Measurements from ENCODE around the gene FAM174C.
"Not testable (repeated sequence)": the region's sequence is repeated elsewhere in the genome, so short reads cannot be mapped to it uniquely, and the experiment has no call there.

The FAM174C gene

DNA sequence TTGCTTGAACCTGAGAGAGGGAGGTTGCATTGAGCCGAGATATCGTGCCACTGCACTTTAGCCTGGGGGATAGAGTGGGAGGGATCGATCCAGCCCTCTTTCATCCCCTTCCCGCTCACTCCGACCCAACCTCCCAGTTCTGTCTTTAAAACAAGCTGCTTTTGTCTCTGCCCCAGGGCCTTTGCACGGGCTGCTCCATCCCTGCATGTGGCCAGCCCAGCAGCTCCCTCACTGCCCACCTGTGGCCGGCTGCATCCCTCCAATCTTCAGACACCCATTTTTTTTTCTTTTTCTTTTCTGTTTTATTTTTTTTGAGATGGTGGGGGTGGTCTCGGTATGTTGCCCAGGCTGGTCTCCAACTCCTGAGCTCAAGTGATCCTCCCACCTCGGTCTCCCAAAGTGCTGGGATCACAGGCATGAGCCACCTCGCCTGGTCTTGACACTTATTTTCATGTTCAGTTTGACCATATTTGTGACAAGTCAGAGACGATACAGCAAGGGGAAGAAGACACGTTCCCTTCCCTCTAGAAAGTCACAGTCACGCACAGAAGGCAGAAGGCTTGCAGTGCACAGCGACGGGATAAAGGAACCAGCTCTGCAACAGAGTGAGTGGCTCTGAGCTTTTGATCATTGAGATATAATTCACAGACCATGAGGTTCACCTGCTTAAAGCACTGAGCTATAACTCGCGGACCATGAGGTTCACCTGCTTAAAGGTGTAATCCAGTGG lies 42.1 kb downstream of the FAM174C start:
- no peaks in the 10 kb centered on the region for H3K36me3 ChIP-seq (ENCODE audit: control insufficient read depth, insufficient read depth, low read length, severe bottlenecking)
- H3K9me3 ChIP-seq (ENCODE audit: control insufficient read depth, low read length): no peaks in the 10 kb centered on the region
- no peaks in the 10 kb centered on the region for H3K4me1 ChIP-seq (ENCODE audit: control insufficient read depth, insufficient read depth, low read length)
- H3K27me3 ChIP-seq (replicated peaks; ENCODE audit: control insufficient read depth, insufficient read depth, low read length): peaks cover 44% of the 10 kb centered on the region
- no peak overlapping the region for H3K9ac ChIP-seq (ENCODE audit: low read length)
- no peak for DNase-seq (ENCODE audit: low read depth)
- H3K4me3 ChIP-seq (ENCODE audit: low read length): no peak overlapping the region

DNA sequence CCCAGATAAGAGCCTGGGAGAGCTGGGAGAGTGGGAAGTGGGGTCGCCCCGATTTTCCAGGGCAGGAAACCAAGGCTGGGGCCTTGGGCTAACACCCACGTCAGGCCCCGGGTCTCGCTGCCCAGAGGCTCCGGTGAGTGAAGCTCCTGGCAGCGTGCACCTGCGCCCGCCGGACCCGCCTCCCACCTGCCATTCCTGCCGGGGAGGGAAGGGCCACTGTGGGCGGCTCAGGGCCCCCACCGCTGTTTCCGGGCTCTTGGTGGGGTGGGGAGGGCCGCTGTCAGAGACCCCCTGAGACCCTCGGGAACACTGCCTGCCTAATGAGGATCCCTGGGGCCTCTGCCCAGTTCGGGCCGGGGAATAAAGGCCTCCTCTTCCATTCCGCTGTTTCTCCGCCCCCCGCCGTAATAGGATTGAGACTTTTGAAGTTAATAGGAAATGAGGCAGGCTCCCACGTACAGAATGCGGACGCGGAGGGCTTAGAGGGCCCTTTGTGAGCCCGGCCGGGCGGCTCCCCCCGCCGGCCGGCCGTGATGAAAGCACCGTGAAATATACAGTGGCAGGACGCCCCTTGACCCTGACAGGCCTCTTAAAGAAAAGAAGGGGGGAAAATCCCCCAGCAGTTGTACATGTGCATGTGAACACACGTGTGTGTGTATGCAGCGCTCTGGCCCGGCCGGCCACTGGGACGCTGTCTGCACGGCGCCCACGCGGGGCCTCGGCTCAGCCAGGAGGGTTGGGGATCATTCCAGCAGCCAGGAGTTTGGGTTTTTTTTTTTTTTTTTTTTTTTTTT lies 43.5 kb downstream of the FAM174C start:
- Histone ChIP-seq H3K4me1 (ENCODE audit: control insufficient read depth, insufficient read depth, low read length) (no peaks in the 10 kb centered on the region), H3K4me3 (ENCODE audit: low read length) (no peak overlapping the region), H3K36me3 (ENCODE audit: control insufficient read depth, insufficient read depth, low read length, severe bottlenecking) (no peaks in the 10 kb centered on the region), H3K27me3 (replicated peaks; ENCODE audit: control insufficient read depth, insufficient read depth, low read length) (peaks cover 41% of the 10 kb centered on the region), H3K9me3 (ENCODE audit: control insufficient read depth, low read length) (no peaks in the 10 kb centered on the region), H3K9ac (ENCODE audit: low read length) (no peak overlapping the region)
- no peak for DNase-seq (ENCODE audit: low read depth)

DNA sequence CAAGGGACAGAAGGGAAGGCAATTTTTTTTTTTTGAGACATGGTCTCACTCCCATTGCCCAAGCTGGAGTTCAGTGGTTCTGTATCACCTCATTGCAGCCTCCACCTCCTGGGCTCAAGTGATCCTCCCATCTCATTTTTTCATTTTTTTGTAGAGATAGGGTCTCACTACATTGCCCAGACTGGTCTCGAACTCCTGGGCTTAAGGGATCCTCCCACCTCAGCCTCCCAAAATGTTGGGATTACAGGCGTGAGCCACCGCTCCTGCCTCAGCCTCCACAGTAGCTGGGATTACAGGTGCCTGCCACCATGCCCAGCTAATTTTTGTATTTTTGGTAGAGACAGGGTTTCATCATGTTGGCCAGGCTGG lies 44.9 kb downstream of the FAM174C start:
- not testable (repeated sequence) for H3K9ac ChIP-seq (ENCODE audit: low read length); H3K36me3 ChIP-seq (ENCODE audit: control insufficient read depth, insufficient read depth, low read length, severe bottlenecking); DNase-seq (ENCODE audit: low read depth); H3K4me1 ChIP-seq (ENCODE audit: control insufficient read depth, insufficient read depth, low read length); H3K9me3 ChIP-seq (ENCODE audit: control insufficient read depth, low read length); H3K4me3 ChIP-seq (ENCODE audit: low read length)
- H3K27me3 ChIP-seq (replicated peaks; ENCODE audit: control insufficient read depth, insufficient read depth, low read length): peaks cover 41% of the 10 kb centered on the region

DNA sequence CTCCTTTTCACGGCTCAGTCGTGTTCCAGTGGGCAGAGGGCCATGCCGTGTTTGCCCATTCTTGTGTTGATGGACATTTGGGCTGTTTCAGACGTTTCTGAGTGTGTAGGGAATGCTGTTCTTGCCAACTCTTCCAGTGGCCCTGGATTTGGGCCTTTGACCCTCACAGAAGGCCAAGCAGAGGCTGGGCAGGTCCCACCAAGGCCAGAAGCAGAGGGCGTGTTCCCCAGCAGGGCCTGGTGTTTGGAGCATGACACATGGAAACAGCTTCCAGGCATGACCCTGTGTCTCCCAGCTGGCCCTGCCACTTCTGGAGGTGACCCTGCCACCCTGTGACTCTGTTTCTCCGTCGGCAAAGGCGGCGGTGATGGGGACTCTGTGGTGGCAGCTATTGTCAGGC lies 46.2 kb downstream of the FAM174C start:
- peaks cover 31% of the 10 kb centered on the region for H3K27me3 ChIP-seq (replicated peaks; ENCODE audit: control insufficient read depth, insufficient read depth, low read length)

DNA sequence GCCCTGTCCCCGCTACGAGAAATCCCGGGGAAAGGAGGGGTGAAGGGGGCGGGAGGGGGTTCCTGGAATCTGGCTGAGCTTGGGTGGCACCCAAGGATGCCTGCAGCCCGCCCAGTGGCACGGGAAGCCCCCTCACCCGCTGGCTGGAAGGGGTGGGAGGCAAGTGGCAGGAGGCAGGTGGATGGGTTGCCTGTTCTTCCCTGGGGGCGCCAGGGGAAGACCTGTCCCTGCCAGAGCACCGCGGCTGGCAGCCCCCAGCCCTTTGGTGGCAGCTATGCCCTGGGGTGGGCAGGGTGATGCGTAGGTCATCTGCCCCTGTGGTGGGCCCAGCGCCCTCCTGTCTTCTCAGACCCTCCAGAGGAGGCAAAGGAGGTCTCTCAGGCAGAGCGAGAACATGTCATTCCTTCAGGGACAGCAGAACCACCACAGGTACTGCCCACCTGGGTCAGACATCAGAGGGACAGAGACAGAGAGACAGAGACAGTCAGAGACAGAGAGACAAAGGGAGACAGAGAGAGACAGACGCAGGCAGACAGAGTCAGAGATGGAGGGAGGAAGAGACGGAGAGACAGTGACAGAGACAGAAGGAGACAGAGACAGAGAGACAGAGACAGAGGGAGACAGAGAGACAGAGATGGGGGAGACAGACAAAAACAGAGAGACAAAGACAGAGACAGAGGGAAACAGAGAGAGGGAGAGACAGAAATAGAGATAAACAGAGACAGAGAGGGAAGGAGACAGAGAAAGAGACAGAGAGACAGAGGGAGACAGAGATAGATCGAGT lies 47.1 kb downstream of the FAM174C start:
- H3K27me3 ChIP-seq (replicated peaks; ENCODE audit: control insufficient read depth, insufficient read depth, low read length): peaks cover 22% of the 10 kb centered on the region
- H3K9me3 ChIP-seq (ENCODE audit: control insufficient read depth, low read length): no peaks in the 10 kb centered on the region
- no peak for DNase-seq (ENCODE audit: low read depth)
- no peak overlapping the region for H3K9ac ChIP-seq (ENCODE audit: low read length)
- peaks cover 5% of the 10 kb centered on the region for H3K4me1 ChIP-seq (ENCODE audit: control insufficient read depth, insufficient read depth, low read length)
- no peaks in the 10 kb centered on the region for H3K36me3 ChIP-seq (ENCODE audit: control insufficient read depth, insufficient read depth, low read length, severe bottlenecking)
- no peak overlapping the region for H3K4me3 ChIP-seq (ENCODE audit: low read length)

More for the DNA sequence above, 46.2 kb downstream of the FAM174C start:
- no peaks in the 10 kb centered on the region for H3K9me3 ChIP-seq (ENCODE audit: control insufficient read depth, low read length)
- H3K36me3 ChIP-seq (ENCODE audit: control insufficient read depth, insufficient read depth, low read length, severe bottlenecking): no peaks in the 10 kb centered on the region
- no peak overlapping the region for H3K4me3 ChIP-seq (ENCODE audit: low read length)
- no peak overlapping the region for H3K9ac ChIP-seq (ENCODE audit: low read length)
- no peak for DNase-seq (ENCODE audit: low read depth)
- peaks cover 5% of the 10 kb centered on the region for H3K4me1 ChIP-seq (ENCODE audit: control insufficient read depth, insufficient read depth, low read length)

DNA sequence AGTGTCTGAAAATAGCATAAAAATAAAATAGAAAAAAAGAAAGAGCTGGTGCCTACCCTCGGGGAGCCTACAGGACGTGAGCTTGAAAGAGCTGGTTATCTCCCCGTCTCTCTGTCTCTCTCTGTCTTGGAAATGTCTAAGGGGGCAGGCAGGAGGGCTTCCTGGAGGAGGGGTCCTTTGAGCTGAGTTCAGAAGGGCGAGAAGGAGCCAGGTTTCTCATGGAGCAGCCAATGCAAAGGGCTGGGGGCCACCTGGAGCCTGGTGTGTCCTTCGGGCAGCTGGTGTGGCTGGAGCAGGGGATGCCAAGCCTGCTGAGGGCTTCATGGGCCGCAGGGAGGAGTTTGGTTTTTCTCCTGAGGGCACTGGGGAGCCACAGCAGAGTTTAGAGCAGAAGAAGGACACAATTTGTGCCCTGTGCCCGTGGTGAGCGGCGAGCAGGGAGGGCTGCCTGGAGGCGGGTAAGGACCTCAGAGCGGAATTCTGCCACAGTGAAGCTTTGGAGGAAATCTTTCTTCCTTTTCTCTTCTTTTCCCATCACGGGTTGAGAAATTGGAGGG lies 49.0 kb downstream of the FAM174C start:
- Histone ChIP-seq H3K9me3 (ENCODE audit: control insufficient read depth, low read length) (no peaks in the 10 kb centered on the region), H3K9ac (ENCODE audit: low read length) (peak overlapping the region; percentile 78), H3K36me3 (ENCODE audit: control insufficient read depth, insufficient read depth, low read length, severe bottlenecking) (no peaks in the 10 kb centered on the region), H3K4me1 (ENCODE audit: control insufficient read depth, insufficient read depth, low read length) (peaks cover 5% of the 10 kb centered on the region), H3K4me3 (ENCODE audit: low read length) (no peak overlapping the region), H3K27me3 (replicated peaks; ENCODE audit: control insufficient read depth, insufficient read depth, low read length) (peaks cover 14% of the 10 kb centered on the region)
- no peak for DNase-seq (ENCODE audit: low read depth)

DNA sequence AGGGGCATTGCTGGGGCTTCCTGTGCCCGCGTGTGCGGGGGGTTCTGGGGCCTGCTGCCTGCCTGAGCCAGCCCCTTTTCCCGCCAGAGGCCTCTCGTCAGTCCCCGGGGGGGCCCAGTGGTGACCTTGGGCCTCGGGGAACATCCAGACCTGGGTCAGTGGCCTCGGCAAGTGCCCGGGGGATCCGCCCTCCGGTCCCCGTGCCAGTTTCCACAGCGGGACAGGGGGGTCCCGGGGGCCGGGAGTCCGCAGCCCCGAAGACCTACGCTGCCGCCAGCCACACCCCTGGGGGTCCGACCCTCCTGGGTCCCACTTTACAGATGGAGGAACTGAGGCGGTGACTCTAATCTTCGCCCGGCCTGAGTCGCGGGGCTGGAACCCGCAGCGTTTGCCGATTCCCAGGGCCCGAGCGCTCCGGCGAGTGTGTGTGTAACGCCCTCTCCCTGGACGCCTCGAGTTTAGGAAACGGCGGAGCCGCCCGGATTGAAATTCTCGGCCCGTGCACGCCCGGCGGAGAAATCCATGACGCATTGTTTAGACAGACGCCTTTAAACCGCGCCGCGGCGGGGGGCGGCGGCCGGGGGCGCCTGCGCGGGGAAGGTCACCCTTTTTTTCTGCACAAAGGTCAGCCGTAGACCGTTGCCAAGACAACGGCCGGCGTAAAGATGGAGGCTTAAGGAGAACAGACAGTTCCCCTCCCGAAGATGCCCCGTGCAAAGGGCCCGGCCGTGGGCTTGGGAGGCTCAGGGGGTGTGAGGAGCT lies 49.7 kb downstream of the FAM174C start:
- Histone ChIP-seq H3K4me1 (ENCODE audit: control insufficient read depth, insufficient read depth, low read length) (peaks cover 5% of the 10 kb centered on the region), H3K27me3 (replicated peaks; ENCODE audit: control insufficient read depth, insufficient read depth, low read length) (peaks cover 14% of the 10 kb centered on the region), H3K9me3 (ENCODE audit: control insufficient read depth, low read length) (no peaks in the 10 kb centered on the region), H3K9ac (ENCODE audit: low read length) (peak overlapping the region; percentile 78), H3K4me3 (ENCODE audit: low read length) (peak overlapping the region; percentile 66), H3K36me3 (ENCODE audit: control insufficient read depth, insufficient read depth, low read length, severe bottlenecking) (no peaks in the 10 kb centered on the region)
- peak; percentile 86 for DNase-seq (ENCODE audit: low read depth)

DNA sequence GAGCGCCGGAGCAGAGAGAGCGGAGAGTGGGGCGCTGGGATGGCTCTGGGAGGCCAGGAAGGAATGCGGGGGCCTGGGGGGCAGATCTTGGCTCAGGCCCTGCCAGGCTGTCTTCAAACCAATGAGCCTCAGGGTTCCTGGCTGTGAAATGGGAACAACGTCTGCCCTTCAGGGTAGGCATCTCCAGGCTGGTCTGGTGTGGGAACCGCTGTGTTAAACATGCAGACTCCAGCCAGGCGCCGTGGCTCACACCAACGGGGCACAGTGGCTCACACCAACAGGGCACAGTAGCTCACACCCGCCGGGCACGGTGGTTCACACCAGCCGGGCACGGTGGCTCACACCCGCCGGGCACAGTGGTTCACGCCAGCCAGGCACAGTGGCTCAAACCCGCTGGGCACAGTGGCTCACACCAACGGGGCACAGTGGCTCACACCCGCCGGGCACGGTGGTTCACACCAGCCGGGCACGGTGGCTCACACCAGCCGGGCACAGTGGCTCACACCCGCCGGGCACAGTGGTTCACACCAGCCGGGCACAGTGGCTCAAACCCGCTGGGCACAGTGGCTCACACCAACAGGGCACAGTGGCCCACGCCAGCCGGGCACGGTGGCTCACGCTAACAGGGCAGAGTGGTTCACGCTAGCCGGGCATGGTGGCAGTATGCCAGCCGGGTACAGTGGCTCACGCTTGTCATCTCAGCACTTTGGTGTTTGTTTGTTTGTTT lies 50.4 kb downstream of the FAM174C start:
- peak overlapping the region; percentile 66 for H3K4me3 ChIP-seq (ENCODE audit: low read length)
- peak overlapping the region; percentile 78 for H3K9ac ChIP-seq (ENCODE audit: low read length)

DNA sequence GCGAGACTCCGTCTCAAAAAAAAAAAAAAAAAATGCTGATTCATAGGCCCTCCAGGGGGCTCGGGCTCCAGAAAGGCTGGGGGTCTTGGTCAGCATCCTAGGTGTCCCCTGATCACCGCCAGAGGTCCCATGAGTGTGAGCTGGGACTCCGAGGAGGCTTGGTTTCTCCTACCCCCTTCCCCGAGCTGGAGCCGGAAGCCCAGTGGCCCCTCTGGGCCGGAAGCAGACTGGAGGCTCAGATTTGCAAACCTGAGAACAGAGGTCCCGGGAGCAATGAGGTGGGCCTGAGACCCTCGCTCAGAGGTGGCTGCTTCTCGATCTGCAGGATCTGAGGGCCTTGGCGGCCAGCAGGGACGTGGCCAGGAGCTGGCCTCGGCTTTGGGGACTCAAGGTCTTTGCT lies 51.8 kb downstream of the FAM174C start:
- Histone ChIP-seq H3K9ac (ENCODE audit: low read length) (no peak overlapping the region), H3K27me3 (replicated peaks; ENCODE audit: control insufficient read depth, insufficient read depth, low read length) (peaks cover 18% of the 10 kb centered on the region), H3K36me3 (ENCODE audit: control insufficient read depth, insufficient read depth, low read length, severe bottlenecking) (no peaks in the 10 kb centered on the region), H3K9me3 (ENCODE audit: control insufficient read depth, low read length) (no peaks in the 10 kb centered on the region), H3K4me1 (ENCODE audit: control insufficient read depth, insufficient read depth, low read length) (peaks cover 5% of the 10 kb centered on the region), H3K4me3 (ENCODE audit: low read length) (no peak overlapping the region)
- DNase-seq (ENCODE audit: low read depth): no peak

More for the DNA sequence above, 50.4 kb downstream of the FAM174C start:
- no peaks in the 10 kb centered on the region for H3K36me3 ChIP-seq (ENCODE audit: control insufficient read depth, insufficient read depth, low read length, severe bottlenecking)
- H3K9me3 ChIP-seq (ENCODE audit: control insufficient read depth, low read length): no peaks in the 10 kb centered on the region
- DNase-seq (ENCODE audit: low read depth): no peak
- H3K27me3 ChIP-seq (replicated peaks; ENCODE audit: control insufficient read depth, insufficient read depth, low read length): peaks cover 14% of the 10 kb centered on the region
- peaks cover 5% of the 10 kb centered on the region for H3K4me1 ChIP-seq (ENCODE audit: control insufficient read depth, insufficient read depth, low read length)

Measured in adipocyte (in vitro differentiated cells).